GM20000 (cell line): ENCODE results near the gene SYPL2.

Experiments used
- DNase-seq: peaks from one replicate; pipeline ENCODE4 v3.0.0; 2012; ENCODE audit warnings: low spot score
- TF ChIP-seq, protein P1 (sequence below): IDR thresholded peaks from 2 replicates; pipeline ENCODE4 v1.5.1; 2012; ENCODE audit warnings: mild to moderate bottlenecking, control low read depth; ENCODE audit errors: extremely low read depth, missing control alignments

Gene SYPL2

DNA sequence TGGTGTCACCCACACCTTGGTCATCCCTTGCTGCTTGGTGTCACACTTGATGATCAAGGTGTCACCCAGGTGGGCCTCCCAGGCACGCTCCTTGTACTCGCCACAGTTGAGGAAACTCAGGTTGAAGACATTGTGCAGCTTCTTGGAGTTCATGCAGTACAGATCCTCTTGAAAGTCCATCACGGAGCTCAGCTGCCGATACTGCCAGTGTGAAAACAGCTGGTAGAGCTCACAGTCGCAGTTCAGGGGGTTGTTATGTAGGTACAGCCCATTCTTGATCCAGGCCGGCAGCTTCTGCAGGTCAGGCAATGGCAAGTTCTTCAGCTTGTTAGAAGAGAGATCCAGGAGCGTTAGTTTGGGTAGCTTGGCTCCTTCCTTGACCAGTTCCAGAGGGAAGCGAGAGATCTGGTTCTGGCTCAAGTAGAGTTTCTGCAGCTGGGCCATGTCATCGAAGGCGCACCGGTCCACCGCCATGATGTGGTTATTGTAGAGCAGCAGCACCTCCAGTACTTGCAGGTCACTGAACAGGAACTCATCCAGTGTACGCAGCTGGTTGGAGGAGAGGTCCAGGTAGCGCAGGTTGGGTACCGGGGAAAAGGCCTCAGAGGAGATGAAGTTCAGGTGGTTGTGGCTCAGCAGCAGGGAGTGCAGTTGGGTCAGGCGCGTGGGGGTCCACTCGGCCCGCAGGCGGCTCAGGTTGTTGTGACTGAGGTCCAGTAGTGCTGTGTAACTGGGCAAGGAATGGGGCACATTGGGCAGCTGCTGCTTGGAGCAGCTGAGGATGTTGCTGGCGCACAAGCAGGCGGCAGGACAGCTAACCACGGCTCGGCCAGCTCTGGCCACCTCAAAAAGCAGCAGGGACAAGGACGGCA lies 41.9 kb downstream of the SYPL2 start:
- no peak for DNase-seq
- TF ChIP-seq, protein P1, sequence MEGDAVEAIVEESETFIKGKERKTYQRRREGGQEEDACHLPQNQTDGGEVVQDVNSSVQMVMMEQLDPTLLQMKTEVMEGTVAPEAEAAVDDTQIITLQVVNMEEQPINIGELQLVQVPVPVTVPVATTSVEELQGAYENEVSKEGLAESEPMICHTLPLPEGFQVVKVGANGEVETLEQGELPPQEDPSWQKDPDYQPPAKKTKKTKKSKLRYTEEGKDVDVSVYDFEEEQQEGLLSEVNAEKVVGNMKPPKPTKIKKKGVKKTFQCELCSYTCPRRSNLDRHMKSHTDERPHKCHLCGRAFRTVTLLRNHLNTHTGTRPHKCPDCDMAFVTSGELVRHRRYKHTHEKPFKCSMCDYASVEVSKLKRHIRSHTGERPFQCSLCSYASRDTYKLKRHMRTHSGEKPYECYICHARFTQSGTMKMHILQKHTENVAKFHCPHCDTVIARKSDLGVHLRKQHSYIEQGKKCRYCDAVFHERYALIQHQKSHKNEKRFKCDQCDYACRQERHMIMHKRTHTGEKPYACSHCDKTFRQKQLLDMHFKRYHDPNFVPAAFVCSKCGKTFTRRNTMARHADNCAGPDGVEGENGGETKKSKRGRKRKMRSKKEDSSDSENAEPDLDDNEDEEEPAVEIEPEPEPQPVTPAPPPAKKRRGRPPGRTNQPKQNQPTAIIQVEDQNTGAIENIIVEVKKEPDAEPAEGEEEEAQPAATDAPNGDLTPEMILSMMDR, result no peak

DNA sequence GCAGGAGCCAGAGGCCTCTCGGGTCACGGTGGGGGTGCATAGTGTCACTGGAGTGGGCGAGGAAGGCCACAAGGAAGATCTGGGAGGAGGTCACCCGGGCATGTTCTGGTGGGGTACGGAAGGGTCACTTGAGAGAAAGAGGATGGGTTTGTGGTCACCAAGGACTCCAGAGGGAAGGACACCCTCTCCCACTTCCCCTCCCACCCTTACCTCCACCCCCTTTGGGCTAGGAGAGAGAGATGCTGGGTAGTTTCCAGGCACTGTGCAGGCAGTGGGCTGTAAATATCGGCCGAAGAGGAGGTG lies 42.5 kb downstream of the SYPL2 start:
- no peak for DNase-seq
- TF ChIP-seq, protein P1, result no peak

DNA sequence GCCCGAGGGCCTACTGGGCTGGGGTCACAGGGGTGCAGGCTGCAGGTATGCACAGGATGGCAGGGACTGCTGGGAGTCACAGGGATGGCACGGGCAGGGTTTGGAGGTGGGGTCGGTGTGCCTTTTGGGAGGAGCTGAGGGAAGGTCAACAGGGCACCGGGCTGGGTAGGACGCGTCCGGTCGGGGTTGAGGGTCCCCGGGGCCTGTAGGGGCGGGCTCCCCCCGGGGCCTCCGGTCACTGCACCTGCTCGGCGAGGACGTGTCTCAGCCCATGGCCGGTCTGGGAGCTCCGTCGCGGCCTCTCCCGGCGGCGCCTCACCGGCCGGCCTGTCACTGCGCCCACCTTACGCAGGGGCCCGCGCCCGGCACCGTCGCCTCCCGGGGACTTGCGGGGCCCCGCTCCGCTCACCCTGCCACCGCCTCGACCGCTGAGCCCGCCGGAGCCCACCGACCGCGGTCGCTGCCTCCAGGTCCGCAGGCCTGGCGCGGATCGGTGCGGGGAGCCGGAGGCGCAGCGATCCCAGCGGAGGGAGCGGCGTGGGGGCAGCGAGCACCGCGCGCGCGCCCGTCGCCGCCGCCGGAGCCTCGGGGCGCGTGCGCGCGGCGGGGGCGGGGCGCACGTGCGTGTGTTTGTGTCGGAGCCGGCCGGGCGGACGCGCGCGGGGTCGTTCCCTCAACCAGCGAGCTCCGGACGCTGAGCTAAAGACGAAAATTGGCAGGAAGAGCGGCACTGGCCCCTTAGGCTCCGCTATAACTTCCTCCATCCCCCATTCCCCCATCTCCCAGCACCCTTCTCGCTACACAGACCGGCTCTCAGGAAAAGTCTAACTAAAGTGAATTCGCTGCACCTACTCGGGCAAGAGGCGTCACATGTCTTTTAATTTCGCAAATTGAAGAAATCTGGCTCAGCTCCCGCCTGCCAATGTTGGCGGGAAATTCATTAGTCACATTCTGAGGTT lies 43.1 kb downstream of the SYPL2 start, which contains the start of gene AMIGO1:
TSS of gene AMIGO1 (minus strand) at position 552 of the 959 bp plus-strand sequence. CDS start 815 bp downstream, outside the sequence.
- DNase-seq, result peak; percentile 85
- TF ChIP-seq, protein P1, result no peak

DNA sequence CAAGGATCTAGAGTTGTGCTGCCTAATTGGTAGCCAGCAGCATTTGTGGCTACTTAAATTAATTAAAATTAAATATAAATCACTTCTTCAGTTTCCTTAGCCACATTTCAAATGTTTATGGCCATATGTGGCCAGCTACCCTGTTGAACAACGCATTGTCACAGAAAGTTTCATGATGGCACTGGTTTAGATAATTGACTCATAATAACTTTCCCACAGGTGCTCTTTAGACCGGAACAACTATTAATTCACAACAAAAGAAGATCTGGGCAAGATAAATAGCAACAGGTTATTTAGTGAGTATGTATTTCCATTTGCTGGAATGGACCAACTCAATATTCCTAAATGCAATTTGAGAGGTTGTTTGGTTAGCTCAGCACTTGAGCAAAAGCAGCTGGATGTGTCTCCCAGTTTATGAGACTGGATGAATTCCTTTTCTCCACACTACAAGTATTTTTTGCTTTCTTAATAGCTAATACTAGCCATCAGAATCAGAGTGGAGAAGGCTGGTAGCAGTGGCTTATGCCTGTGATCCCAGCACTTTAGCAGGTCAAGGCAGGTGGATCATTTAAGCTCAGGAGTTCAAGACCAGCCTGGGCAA lies 46.9 kb downstream of the SYPL2 start:
- no peak for DNase-seq
- TF ChIP-seq, protein P1, result no peak

DNA sequence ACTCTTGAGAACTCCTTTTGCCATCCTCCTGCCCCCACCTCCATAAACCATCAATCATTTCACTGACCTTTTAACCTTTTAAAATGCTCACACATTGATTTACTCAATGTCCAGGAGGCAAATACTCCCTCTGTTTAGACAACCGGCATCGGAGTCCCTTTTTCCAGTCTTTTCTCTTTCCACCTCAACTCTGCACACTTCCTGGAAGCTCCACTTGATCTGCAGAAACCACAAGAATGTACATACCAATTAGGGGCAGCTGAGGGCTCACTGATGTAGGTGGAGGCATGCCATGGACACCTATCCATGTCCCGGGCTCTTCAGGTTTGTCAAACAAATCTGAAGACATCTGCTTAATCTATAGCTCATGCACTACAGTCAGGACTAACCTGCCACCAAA lies 48.5 kb downstream of the SYPL2 start:
- TF ChIP-seq, protein P1, result no peak
- no peak for DNase-seq

DNA sequence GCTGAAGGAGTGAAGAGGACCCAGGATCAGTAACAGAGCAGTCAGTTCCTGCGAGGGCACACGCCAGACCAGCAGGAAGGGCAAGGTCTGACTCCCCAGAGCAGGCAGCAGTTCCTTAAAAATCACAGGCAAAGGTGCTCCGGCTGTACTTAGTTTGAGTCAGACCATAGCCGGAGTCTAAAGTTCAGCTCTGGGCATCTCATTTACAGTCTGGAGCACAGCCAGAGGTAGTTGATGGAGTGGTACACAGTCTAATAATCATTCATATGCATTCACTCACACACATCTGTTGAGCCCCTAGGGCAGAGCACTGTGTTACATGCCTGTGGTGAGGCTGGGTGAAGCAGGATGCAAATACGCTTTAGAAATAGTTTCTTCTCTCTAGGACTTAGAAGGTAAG lies 50.5 kb downstream of the SYPL2 start:
- TF ChIP-seq, protein P1, result no peak
- no peak for DNase-seq
